Renal pelvis (tissue), 12 donors: ENCODE data around the gene ATXN10. TPM values are rescaled to one million over a fixed set of nuclear protein-coding genes. Genes with fewer than 3 reads are reported as not detected.
"Not testable (repeated sequence)": the region's sequence is repeated elsewhere in the genome, so short reads cannot be mapped to it uniquely, and the experiment has no call there.

Source experiments
- DNase-seq: peaks from one replicate; pipeline ENCODE4 v3.0.0-alpha.2; 2013
- long read RNA-seq, 16 experiments: transcript quantifications; one replicate each; lab custom pipeline, GENCODE V29; 2026
- polyA plus RNA-seq, 3 donors: library from polyadenylated mRNA; unstranded; fragments of 120-200 nt; gene quantifications; one replicate each; pipeline ENCODE4 v1.2.1, GENCODE V29; 2013; ENCODE audit not compliant: insufficient read length in 3 of 3

Gene ATXN10
- 100 to 1,000 TPM; 235 to 291 (median 278) TPM for polyA plus RNA-seq
- long read RNA-seq, donor 1, transcript ATXN10-201 (12 exons, 3,329 nt): major isoform, 66 of 84 reads
- long read RNA-seq, donor 1, partial matches to known transcripts: 18 of 84 reads
- long read RNA-seq, donor 1, other reads (novel, unspliced or antisense): 0 of 84 reads
- long read RNA-seq, donor 2, transcript ATXN10-201 (12 exons, 3,329 nt): major isoform, 82 of 96 reads
- long read RNA-seq, donor 2, partial matches to known transcripts: 13 of 96 reads
- long read RNA-seq, donor 2, other reads (novel, unspliced or antisense): 0 of 96 reads
- long read RNA-seq, donor 3, transcript ATXN10-201 (12 exons, 3,329 nt): major isoform, 71 of 97 reads
- long read RNA-seq, donor 3, partial matches to known transcripts: 26 of 97 reads
- long read RNA-seq, donor 3, other reads (novel, unspliced or antisense): 0 of 97 reads
- long read RNA-seq, donor 4, transcript ATXN10-201 (12 exons, 3,329 nt): major isoform, 74 of 112 reads
- long read RNA-seq, donor 4, partial matches to known transcripts: 32 of 112 reads
- long read RNA-seq, donor 4, other reads (novel, unspliced or antisense): 6 of 112 reads
- long read RNA-seq, donor 5, transcript ATXN10-201 (12 exons, 3,329 nt): major isoform, 42 of 52 reads
- long read RNA-seq, donor 5, partial matches to known transcripts: 10 of 52 reads
- long read RNA-seq, donor 5, other reads (novel, unspliced or antisense): 0 of 52 reads
- long read RNA-seq, donor 6, transcript ATXN10-201 (12 exons, 3,329 nt): major isoform, 42 of 52 reads
- long read RNA-seq, donor 6, partial matches to known transcripts: 10 of 52 reads
- long read RNA-seq, donor 6, other reads (novel, unspliced or antisense): 0 of 52 reads
- long read RNA-seq, donor 7, transcript ATXN10-201 (12 exons, 3,329 nt): major isoform, 61 of 106 reads
- long read RNA-seq, donor 7, partial matches to known transcripts: 40 of 106 reads
- long read RNA-seq, donor 7, other reads (novel, unspliced or antisense): 5 of 106 reads
- long read RNA-seq, donor 8, transcript ATXN10-201 (12 exons, 3,329 nt): major isoform, 33 of 44 reads
- long read RNA-seq, donor 8, partial matches to known transcripts: 11 of 44 reads
- long read RNA-seq, donor 8, other reads (novel, unspliced or antisense): 0 of 44 reads
- long read RNA-seq, donor 9, transcript ATXN10-201 (12 exons, 3,329 nt): major isoform, 90 of 118 reads
- long read RNA-seq, donor 9, partial matches to known transcripts: 23 of 118 reads
- long read RNA-seq, donor 9, other reads (novel, unspliced or antisense): 5 of 118 reads
- long read RNA-seq, donor 10, transcript ATXN10-201 (12 exons, 3,329 nt): major isoform, 54 of 108 reads
- long read RNA-seq, donor 10, partial matches to known transcripts: 54 of 108 reads
- long read RNA-seq, donor 10, other reads (novel, unspliced or antisense): 0 of 108 reads
- long read RNA-seq, donor 11, transcript ATXN10-201 (12 exons, 3,329 nt): major isoform, 37 of 56 reads
- long read RNA-seq, donor 11, partial matches to known transcripts: 19 of 56 reads
- long read RNA-seq, donor 11, other reads (novel, unspliced or antisense): 0 of 56 reads
- long read RNA-seq, donor 12, transcript ATXN10-201 (12 exons, 3,329 nt): major isoform, 77 of 117 reads
- long read RNA-seq, donor 12, partial matches to known transcripts: 34 of 117 reads
- long read RNA-seq, donor 12, other reads (novel, unspliced or antisense): 6 of 117 reads
- long read RNA-seq, donor 13, transcript ATXN10-201 (12 exons, 3,329 nt): major isoform, 32 of 69 reads
- long read RNA-seq, donor 13, partial matches to known transcripts: 37 of 69 reads
- long read RNA-seq, donor 13, other reads (novel, unspliced or antisense): 0 of 69 reads
- long read RNA-seq, donor 14, transcript ATXN10-201 (12 exons, 3,329 nt): major isoform, 83 of 147 reads
- long read RNA-seq, donor 14, partial matches to known transcripts: 58 of 147 reads
- long read RNA-seq, donor 14, other reads (novel, unspliced or antisense): 5 of 147 reads
- long read RNA-seq, donor 15, transcript ATXN10-201 (12 exons, 3,329 nt): major isoform, 66 of 90 reads
- long read RNA-seq, donor 15, partial matches to known transcripts: 24 of 90 reads
- long read RNA-seq, donor 15, other reads (novel, unspliced or antisense): 0 of 90 reads
- long read RNA-seq, donor 16, transcript ATXN10-201 (12 exons, 3,329 nt): major isoform, 84 of 115 reads
- long read RNA-seq, donor 16, partial matches to known transcripts: 31 of 115 reads
- long read RNA-seq, donor 16, other reads (novel, unspliced or antisense): 0 of 115 reads

- DNase-seq: peak; percentile 84
Observed at GRCh38 chr22:45671783-45672563, at the start of gene ATXN10. Gene ATXN10 (plus strand): TSS chr22:45671834. CDS start chr22:45672064, 230 bp downstream.

- DNase-seq: no peak
Observed at GRCh38 chr22:45621836-45622600, 49.6 kb upstream of the ATXN10 start.

GRCh38 chr22:45623464-45624145 is 48.0 kb upstream of the ATXN10 start:
- not testable (repeated sequence) for DNase-seq

- no peak for DNase-seq
Observed at GRCh38 chr22:45626198-45626651, 45.4 kb upstream of the ATXN10 start.

GRCh38 chr22:45627489-45628233 is 44.0 kb upstream of the ATXN10 start:
- DNase-seq: no peak

GRCh38 chr22:45628515-45628914 is 43.1 kb upstream of the ATXN10 start:
- DNase-seq: no peak

GRCh38 chr22:45629469-45630089 is 42.1 kb upstream of the ATXN10 start:
- no peak for DNase-seq

GRCh38 chr22:45630436-45630835 is 41.2 kb upstream of the ATXN10 start:
- no peak for DNase-seq

- no peak for DNase-seq
Observed at GRCh38 chr22:45631140-45631840, 40.3 kb upstream of the ATXN10 start.

- no peak for DNase-seq
Observed at GRCh38 chr22:45631841-45632238, 39.8 kb upstream of the ATXN10 start.

GRCh38 chr22:45632791-45633515 is 38.7 kb upstream of the ATXN10 start:
- no peak for DNase-seq

- no peak for DNase-seq
Observed at GRCh38 chr22:45636683-45637082, 35.0 kb upstream of the ATXN10 start.

GRCh38 chr22:45638197-45638596 is 33.4 kb upstream of the ATXN10 start:
- no peak for DNase-seq
